T-helper 2 cell treated with Interferon-gamma antibody and Interleukin-4, amounts not matched to agents 5 μg/mL and 100 μg/mL, for 36 hours (primary cell): Measurements from ENCODE around the gene KCNJ4.

Experiments
- DNase-seq: peaks from one replicate; pipeline ENCODE4 v3.0.0; 2021; ENCODE audit warnings: low spot score
- H3K27ac Mint-ChIP-seq: one replicate; pipeline ENCODE4 v1.8.0; 2021; ENCODE audit warnings: mild to moderate bottlenecking, mixed read lengths
- H3K27me3 Mint-ChIP-seq: one replicate; pipeline ENCODE4 v1.8.0; 2021; ENCODE audit warnings: low read depth, mixed read lengths
- H3K36me3 Mint-ChIP-seq: one replicate; pipeline ENCODE4 v1.8.0; 2021; ENCODE audit warnings: low read depth, mixed read lengths
- H3K4me1 Mint-ChIP-seq: one replicate; pipeline ENCODE4 v1.8.0; 2021; ENCODE audit warnings: low read depth, mixed read lengths
- H3K4me3 Mint-ChIP-seq: one replicate; pipeline ENCODE4 v1.8.0; 2022; ENCODE audit warnings: mild to moderate bottlenecking, moderate library complexity, mixed read lengths
- H3K9me3 Mint-ChIP-seq: one replicate; pipeline ENCODE4 v1.8.0; 2021; ENCODE audit warnings: mixed read lengths

KCNJ4 gene

DNA sequence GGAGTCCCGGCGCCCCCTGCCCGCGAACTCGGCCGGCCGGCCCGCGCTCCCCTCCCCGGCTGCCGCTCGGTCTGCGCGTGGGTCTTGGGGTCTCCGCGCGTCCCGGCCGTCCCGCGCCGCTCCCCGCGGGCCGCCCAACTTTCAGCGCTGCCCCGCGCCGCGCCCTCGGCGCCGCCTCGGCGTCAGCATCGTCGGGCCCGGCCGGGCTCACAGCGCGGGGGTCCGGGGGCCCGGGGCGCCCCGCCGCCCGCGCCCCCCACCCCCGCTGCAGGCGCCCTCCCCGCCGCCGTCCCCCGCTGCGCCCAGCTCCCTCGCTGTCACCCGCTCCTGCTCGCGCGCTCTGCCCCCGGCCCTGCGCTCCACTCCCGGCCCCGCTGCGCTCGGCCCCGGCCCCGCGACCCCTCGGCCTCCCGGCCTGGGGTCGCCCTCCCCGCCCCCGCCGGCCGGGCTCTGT lies at the start of gene KCNJ4:
KCNJ4 (minus strand) TSS at position 124 of the 454 bp plus-strand sequence. CDS start 27,067 bp downstream, outside the sequence.
- Mint-ChIP-seq H3K36me3 (no peaks in the 10 kb centered on the region), H3K27ac (no peak within 1 kb of the TSS), H3K4me3 (peak within 1 kb of the TSS; percentile 61), H3K4me1 (peaks cover 3% of the 10 kb centered on the region), H3K9me3 (no peaks in the 10 kb centered on the region), H3K27me3 (peaks cover 70% of the 10 kb centered on the region)
- DNase-seq, result no peak

DNA sequence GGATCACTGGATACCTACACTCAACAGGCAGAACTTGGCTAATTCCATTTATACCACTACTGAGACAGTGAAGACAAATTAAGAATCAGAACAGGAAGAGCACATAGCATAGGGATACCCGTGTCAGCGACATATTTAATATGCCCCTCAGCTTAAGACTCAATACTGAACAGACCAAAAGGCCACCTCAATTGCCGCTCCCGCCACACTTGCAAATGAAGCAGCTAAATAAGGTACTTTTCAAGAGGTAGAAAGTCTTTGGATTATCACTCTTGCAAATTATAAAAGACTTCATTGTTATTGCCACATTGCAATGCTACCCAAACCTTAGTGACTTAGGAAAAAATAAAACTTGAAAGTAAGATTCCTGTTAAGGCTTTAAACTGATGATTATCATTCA lies 48.0 kb upstream of the KCNJ4 start:
- Mint-ChIP-seq H3K36me3 (peaks cover 71% of the 10 kb centered on the region), H3K27me3 (no peaks in the 10 kb centered on the region), H3K9me3 (no peaks in the 10 kb centered on the region), H3K27ac (peak overlapping the region; percentile 65), H3K4me1 (peaks cover 49% of the 10 kb centered on the region), H3K4me3 (peak overlapping the region; percentile 93)
- DNase-seq, result no peak

- Mint-ChIP-seq H3K4me1 (peaks cover 52% of the 10 kb centered on the region), H3K27me3 (no peaks in the 10 kb centered on the region), H3K9me3 (no peaks in the 10 kb centered on the region), H3K36me3 (peaks cover 75% of the 10 kb centered on the region), H3K27ac (no peak overlapping the region), H3K4me3 (peak overlapping the region; percentile 93)
- DNase-seq, result no peak
These were observed 47.0 kb upstream of the KCNJ4 start for GRCh38 chr22:38501797-38502672.

- Mint-ChIP-seq H3K27ac (no peak overlapping the region), H3K4me1 (peaks cover 54% of the 10 kb centered on the region), H3K27me3 (no peaks in the 10 kb centered on the region), H3K36me3 (peaks cover 75% of the 10 kb centered on the region), H3K9me3 (no peaks in the 10 kb centered on the region), H3K4me3 (no peak overlapping the region)
- no peak for DNase-seq
These were observed 42.9 kb upstream of the KCNJ4 start for GRCh38 chr22:38497869-38498268.

DNA sequence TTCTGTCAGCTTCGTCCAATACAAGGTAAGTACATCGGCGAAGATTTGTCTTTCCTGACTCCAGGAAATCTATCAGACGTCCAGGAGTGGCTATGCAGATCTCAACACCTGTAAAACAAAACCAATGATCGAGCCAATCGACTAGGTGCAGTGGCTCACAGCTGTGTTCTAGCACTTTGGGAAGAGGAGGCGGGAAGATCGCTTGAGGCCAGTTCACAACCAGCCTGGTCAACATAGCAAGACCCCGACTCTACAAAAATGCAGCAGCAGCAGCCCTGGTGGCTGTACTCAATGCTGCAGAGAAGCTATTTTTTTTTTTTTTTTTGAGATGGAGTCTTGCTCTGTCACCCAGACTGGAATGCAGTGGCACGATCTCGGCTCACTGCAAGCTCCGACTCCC lies 39.9 kb upstream of the KCNJ4 start:
- H3K27me3 Mint-ChIP-seq, result no peaks in the 10 kb centered on the region
- H3K9me3 Mint-ChIP-seq, result no peaks in the 10 kb centered on the region
- DNase-seq, result no peak
- H3K36me3 Mint-ChIP-seq, result peaks cover 72% of the 10 kb centered on the region
- peaks cover 51% of the 10 kb centered on the region for H3K4me1 Mint-ChIP-seq
- peak overlapping the region; percentile 26 for H3K27ac Mint-ChIP-seq
- H3K4me3 Mint-ChIP-seq, result no peak overlapping the region

GRCh38 chr22:38494498-38494897 lies 39.5 kb upstream of the KCNJ4 start:
- no peak for DNase-seq
- Mint-ChIP-seq H3K36me3 (peaks cover 74% of the 10 kb centered on the region), H3K9me3 (no peaks in the 10 kb centered on the region), H3K4me1 (peaks cover 54% of the 10 kb centered on the region), H3K27ac (no peak overlapping the region), H3K27me3 (no peaks in the 10 kb centered on the region), H3K4me3 (no peak overlapping the region)

GRCh38 chr22:38491707-38492348 lies 36.8 kb upstream of the KCNJ4 start:
- Mint-ChIP-seq H3K9me3 (no peaks in the 10 kb centered on the region), H3K36me3 (peaks cover 74% of the 10 kb centered on the region), H3K4me1 (peaks cover 46% of the 10 kb centered on the region), H3K27ac (no peak overlapping the region), H3K4me3 (no peak overlapping the region), H3K27me3 (no peaks in the 10 kb centered on the region)
- DNase-seq, result no peak

DNA sequence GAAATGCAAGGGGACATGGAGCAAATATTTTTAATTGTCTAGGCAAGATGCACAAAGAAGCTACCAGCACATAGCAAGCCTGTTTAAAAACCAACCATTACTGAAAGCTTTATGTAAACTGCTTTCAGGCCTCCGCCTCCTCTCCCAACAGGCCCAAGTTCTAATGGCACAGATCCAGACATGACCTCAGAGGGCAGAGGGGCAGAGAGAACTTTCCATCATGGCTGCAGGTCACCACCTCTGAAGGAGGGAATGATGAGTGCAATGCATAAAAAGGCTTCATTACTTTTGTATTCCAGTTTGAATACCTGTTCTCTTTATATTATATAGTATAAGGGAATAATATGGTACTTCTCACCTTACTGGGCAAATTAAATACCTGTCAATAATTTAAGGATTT lies 35.9 kb upstream of the KCNJ4 start:
- Mint-ChIP-seq H3K36me3 (peaks cover 79% of the 10 kb centered on the region), H3K9me3 (no peaks in the 10 kb centered on the region), H3K27ac (peak overlapping the region; percentile 59)

DNA sequence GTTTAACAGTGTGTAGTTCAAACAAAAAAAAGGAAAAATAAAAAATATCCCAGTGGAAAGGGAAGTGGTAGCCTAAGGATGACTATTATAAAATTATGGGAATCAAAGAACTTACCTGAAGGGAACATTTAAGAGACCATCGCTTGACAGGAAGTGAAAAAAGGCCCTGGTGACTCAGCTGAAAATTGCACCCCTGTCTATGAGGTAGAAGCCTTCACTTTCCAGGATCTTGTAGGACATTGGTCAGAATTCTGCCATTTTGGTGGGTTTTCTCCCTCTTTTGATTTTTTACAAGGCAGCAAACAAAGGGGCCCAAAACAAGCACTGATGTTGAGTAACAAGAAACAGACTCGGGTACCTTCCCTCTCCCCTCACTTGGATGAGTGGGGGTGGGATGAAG lies 35.5 kb upstream of the KCNJ4 start:
- Mint-ChIP-seq H3K27ac (peak overlapping the region; percentile 59), H3K27me3 (no peaks in the 10 kb centered on the region), H3K4me3 (no peak overlapping the region), H3K9me3 (no peaks in the 10 kb centered on the region), H3K4me1 (peaks cover 47% of the 10 kb centered on the region), H3K36me3 (peaks cover 79% of the 10 kb centered on the region)
- DNase-seq, result no peak

More for the DNA sequence above, 35.9 kb upstream of the KCNJ4 start:
- Mint-ChIP-seq H3K4me1 (peaks cover 48% of the 10 kb centered on the region), H3K4me3 (no peak overlapping the region), H3K27me3 (no peaks in the 10 kb centered on the region)
- no peak for DNase-seq

- no peak overlapping the region for H3K4me3 Mint-ChIP-seq
- peaks cover 81% of the 10 kb centered on the region for H3K36me3 Mint-ChIP-seq
- DNase-seq, result no peak
- H3K27me3 Mint-ChIP-seq, result no peaks in the 10 kb centered on the region
- H3K4me1 Mint-ChIP-seq, result peaks cover 44% of the 10 kb centered on the region
- no peaks in the 10 kb centered on the region for H3K9me3 Mint-ChIP-seq
- H3K27ac Mint-ChIP-seq, result peak overlapping the region; percentile 17
These were observed 34.7 kb upstream of the KCNJ4 start for GRCh38 chr22:38489561-38490145.

- peaks cover 43% of the 10 kb centered on the region for H3K4me1 Mint-ChIP-seq
These were observed 34.1 kb upstream of the KCNJ4 start for GRCh38 chr22:38489142-38489541.

GRCh38 chr22:38487946-38488345 lies 32.9 kb upstream of the KCNJ4 start:
- peaks cover 80% of the 10 kb centered on the region for H3K36me3 Mint-ChIP-seq
- no peaks in the 10 kb centered on the region for H3K27me3 Mint-ChIP-seq
- H3K9me3 Mint-ChIP-seq, result no peaks in the 10 kb centered on the region
- H3K4me3 Mint-ChIP-seq, result no peak overlapping the region
- peaks cover 42% of the 10 kb centered on the region for H3K4me1 Mint-ChIP-seq
- DNase-seq, result no peak
- no peak overlapping the region for H3K27ac Mint-ChIP-seq

More at GRCh38 chr22:38489142-38489541, 34.1 kb upstream of the KCNJ4 start:
- Mint-ChIP-seq H3K27ac (no peak overlapping the region), H3K4me3 (no peak overlapping the region), H3K27me3 (no peaks in the 10 kb centered on the region), H3K36me3 (peaks cover 81% of the 10 kb centered on the region), H3K9me3 (no peaks in the 10 kb centered on the region)
- no peak for DNase-seq

DNA sequence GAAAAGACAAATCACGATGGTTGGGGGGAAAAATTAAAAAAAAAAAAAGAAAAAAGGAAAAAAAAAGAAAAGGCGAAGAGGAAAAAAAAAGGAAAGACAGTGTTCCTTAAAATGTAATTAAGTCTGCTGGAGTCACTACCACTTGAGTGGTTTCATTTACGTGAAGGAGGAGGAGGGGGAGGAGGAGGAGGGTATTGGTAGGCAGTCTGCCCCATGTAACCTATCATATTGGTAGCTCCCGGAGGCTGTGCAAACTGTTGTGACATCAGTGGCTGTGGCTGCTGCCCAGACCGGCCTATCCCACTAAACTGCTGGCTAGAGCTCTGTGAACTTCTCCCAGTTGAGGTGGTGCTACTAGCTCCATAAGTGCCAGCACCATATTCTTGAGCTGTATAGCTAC lies 30.8 kb upstream of the KCNJ4 start:
- DNase-seq, result no peak
- no peaks in the 10 kb centered on the region for H3K27me3 Mint-ChIP-seq
- no peaks in the 10 kb centered on the region for H3K9me3 Mint-ChIP-seq
- peak overlapping the region; percentile 34 for H3K27ac Mint-ChIP-seq
- peaks cover 31% of the 10 kb centered on the region for H3K4me1 Mint-ChIP-seq
- no peak overlapping the region for H3K4me3 Mint-ChIP-seq
- peaks cover 85% of the 10 kb centered on the region for H3K36me3 Mint-ChIP-seq

DNA sequence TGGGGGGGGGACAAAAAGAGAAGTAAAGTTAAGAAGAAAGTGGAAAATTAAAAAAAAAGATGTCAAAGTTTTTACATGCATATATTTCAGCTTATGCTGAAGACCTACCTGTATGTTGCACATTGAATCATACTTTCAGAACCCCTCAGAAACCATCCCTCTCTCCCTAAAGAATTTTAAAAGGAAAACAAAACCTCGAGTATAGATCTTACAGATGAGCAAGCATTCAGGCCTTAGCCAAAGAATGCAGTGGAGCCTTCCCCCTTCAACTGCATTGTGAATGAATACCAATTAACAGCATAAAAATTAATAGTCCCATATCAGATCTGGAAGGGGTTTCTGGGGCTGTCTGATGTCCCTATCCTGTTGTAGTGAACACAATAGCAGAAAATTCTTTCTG lies 29.2 kb upstream of the KCNJ4 start:
- no peak overlapping the region for H3K27ac Mint-ChIP-seq
- H3K27me3 Mint-ChIP-seq, result no peaks in the 10 kb centered on the region
- no peaks in the 10 kb centered on the region for H3K9me3 Mint-ChIP-seq
- no peak overlapping the region for H3K4me3 Mint-ChIP-seq
- no peak for DNase-seq
- peaks cover 19% of the 10 kb centered on the region for H3K4me1 Mint-ChIP-seq
- H3K36me3 Mint-ChIP-seq, result peaks cover 74% of the 10 kb centered on the region
